ENCODE data around the gene RHBG. TPM values are rescaled to one million over a fixed set of nuclear protein-coding genes. Genes with fewer than 3 reads are reported as not detected.

The RHBG gene
- total RNA-seq, 1 donor from 2014 or later = not detected

DNA sequence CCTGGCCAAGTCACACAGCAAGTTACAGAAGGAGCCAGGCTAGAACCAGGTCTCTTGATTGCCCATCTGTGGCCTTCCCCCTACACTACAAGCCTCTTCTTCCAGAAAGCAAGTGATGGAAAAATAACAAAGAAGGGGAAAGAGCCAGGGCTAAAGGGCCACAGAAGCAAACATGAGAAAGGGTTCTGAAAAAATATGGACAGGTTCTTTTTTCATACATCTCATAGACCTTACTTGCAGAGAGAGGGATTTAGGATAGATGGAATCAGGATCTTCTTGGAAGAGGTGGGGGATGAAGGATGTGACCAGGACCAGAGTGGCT is 3.2 kb downstream of the RHBG start:
- intact Hi-C loops (cut with micrococcal nuclease) = no loop called here
- Histone ChIP-seq H3K36me3 (no peaks in the 10 kb centered on the region), H3K27me3 (ENCODE audit: low read depth) (peaks cover 74% of the 10 kb centered on the region), H3K4me1 (peaks cover 9% of the 10 kb centered on the region), H3K27ac (replicated peaks) (no peak overlapping the region), H3K4me3 (no peak overlapping the region), H3K9me3 (replicated peaks) (no peaks in the 10 kb centered on the region)
- DNase-seq = no peak
- TF ChIP-seq, protein P1, sequence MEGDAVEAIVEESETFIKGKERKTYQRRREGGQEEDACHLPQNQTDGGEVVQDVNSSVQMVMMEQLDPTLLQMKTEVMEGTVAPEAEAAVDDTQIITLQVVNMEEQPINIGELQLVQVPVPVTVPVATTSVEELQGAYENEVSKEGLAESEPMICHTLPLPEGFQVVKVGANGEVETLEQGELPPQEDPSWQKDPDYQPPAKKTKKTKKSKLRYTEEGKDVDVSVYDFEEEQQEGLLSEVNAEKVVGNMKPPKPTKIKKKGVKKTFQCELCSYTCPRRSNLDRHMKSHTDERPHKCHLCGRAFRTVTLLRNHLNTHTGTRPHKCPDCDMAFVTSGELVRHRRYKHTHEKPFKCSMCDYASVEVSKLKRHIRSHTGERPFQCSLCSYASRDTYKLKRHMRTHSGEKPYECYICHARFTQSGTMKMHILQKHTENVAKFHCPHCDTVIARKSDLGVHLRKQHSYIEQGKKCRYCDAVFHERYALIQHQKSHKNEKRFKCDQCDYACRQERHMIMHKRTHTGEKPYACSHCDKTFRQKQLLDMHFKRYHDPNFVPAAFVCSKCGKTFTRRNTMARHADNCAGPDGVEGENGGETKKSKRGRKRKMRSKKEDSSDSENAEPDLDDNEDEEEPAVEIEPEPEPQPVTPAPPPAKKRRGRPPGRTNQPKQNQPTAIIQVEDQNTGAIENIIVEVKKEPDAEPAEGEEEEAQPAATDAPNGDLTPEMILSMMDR (IDR thresholded peaks at IDR 0.05; ENCODE audit: borderline replicate concordance) = no peak

DNA sequence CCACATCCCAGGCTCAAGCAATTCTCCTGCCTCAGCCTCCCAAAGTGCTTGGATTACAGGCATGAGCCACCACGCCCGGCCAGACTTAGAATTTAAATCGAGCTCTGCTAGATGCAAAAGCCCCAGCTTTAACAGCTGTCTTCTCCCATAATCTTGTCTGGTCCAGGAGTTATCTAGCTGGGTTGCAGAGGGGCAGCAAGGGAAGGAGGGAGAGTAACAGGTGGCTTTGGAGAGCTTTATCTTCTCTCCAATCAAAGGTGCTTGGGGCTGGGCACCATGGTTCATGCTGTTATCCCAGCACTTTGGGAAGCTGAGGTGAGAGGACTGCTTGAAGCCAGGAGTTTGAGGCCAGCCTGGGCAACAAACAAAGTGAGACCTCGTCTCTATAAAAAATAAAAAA is 3.9 kb downstream of the RHBG start:
- intact Hi-C loops (cut with micrococcal nuclease) = no loop called here
- Histone ChIP-seq H3K27me3 (ENCODE audit: low read depth) (peaks cover 68% of the 10 kb centered on the region), H3K36me3 (no peaks in the 10 kb centered on the region), H3K4me3 (no peak overlapping the region), H3K4me1 (peaks cover 9% of the 10 kb centered on the region), H3K9me3 (replicated peaks) (no peaks in the 10 kb centered on the region), H3K27ac (replicated peaks) (no peak overlapping the region)
- TF ChIP-seq, protein P1 (IDR thresholded peaks at IDR 0.05; ENCODE audit: borderline replicate concordance) = no peak
- no peak for DNase-seq

DNA sequence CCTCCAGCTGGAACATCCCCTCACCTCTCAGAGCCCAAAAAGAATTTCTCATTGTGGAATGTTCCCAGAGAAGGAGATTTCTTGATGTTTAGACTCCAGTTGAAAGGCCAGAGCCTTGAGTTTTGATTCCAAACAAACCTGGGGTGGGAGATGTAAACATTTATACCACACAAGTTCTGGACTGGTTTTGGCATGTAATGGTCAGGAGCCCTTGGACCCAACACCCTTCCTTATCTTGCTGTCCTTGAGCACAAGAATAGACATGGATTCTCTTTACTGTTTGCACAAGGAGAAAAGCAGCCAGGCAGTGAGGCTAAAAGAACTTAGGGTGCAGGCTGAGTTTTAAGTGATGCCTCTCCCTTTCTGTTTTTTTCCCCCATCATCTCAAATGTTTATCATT is 4.5 kb downstream of the RHBG start:
- intact Hi-C loops (cut with micrococcal nuclease) = no loop called here
- no peak for DNase-seq
- Histone ChIP-seq H3K27me3 (ENCODE audit: low read depth) (peaks cover 61% of the 10 kb centered on the region), H3K36me3 (no peaks in the 10 kb centered on the region), H3K9me3 (replicated peaks) (no peaks in the 10 kb centered on the region), H3K4me1 (peaks cover 9% of the 10 kb centered on the region), H3K4me3 (no peak overlapping the region), H3K27ac (replicated peaks) (no peak overlapping the region)
- TF ChIP-seq, protein P1 (IDR thresholded peaks at IDR 0.05; ENCODE audit: borderline replicate concordance) = no peak

DNA sequence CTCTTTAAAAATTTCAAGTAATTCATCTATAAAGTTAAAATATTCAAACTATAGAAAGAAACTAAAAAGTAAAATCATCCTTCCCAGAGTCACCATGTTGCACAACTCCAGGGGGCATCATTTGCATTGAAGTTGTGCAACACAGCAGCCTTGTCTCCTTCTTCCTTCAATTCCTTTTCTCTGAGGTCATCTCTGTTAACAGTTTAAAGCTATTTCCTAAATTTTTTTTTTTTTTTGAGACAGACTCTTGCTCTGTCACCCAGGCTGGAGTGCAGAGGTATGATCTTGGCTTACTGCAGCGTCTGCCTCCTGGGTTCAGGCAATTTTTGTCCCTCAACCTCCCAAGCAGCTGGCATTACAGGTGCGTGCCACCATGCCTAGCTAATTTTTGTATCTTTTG is 7.1 kb downstream of the RHBG start:
- H3K4me3 ChIP-seq = no peak overlapping the region
- H3K27me3 ChIP-seq (ENCODE audit: low read depth) = peaks cover 37% of the 10 kb centered on the region
- TF ChIP-seq, protein P1 (IDR thresholded peaks at IDR 0.05; ENCODE audit: borderline replicate concordance) = no peak
- DNase-seq = no peak
- intact Hi-C loops (cut with micrococcal nuclease) = no loop called here
- no peaks in the 10 kb centered on the region for H3K9me3 ChIP-seq (replicated peaks)
- H3K36me3 ChIP-seq = no peaks in the 10 kb centered on the region
- H3K4me1 ChIP-seq = no peaks in the 10 kb centered on the region
- no peak overlapping the region for H3K27ac ChIP-seq (replicated peaks)

DNA sequence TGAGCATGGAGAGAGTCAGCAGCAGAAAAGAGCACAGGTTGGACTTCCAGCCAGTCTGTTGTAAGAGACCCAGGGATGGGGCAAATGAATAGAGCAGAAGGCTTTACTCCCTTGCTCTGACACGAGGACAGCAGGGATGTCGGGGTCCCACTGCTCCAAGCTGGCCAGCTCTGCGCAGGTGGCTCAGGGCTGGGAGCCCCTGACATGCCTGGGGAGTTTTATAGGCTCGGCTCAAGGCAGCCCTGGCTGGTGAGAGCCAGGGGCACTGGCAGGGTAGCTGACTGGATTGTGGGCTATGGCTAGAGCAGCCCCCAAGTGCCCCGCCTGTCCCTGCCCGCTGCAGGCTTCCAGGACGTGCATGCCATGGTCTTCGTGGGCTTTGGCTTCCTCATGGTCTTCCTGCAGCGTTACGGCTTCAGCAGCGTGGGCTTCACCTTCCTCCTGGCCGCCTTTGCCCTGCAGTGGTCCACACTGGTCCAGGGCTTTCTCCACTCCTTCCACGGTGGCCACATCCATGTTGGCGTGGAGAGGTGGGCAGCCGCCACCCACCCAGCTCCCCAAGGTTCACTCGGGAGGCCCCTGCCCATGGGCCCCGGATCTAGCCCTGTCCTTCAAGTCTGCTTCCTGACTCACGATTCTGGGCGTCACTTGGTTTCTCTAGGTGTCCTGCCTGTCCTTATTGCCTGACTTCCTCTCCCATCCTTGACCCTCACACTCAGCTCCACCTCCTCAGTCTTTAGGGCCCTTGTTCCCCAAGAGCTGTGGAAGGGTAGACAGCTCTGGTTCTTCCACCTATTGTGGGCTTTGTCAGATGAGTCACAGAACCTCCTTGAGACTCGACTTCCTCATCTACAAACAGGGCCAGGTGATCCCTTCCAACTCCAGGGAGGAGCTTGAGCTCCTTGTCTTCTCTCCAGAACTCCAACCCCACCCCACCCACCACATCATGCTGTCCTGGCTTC is 8.2 kb downstream of the RHBG start:
- no peak overlapping the region for H3K4me3 ChIP-seq
- no peak for DNase-seq
- H3K27ac ChIP-seq (replicated peaks) = no peak overlapping the region
- no peaks in the 10 kb centered on the region for H3K9me3 ChIP-seq (replicated peaks)
- no peaks in the 10 kb centered on the region for H3K36me3 ChIP-seq
- intact Hi-C loops (cut with micrococcal nuclease) = no loop called here
- H3K27me3 ChIP-seq (ENCODE audit: low read depth) = peaks cover 28% of the 10 kb centered on the region
- TF ChIP-seq, protein P1 (IDR thresholded peaks at IDR 0.05; ENCODE audit: borderline replicate concordance) = no peak
- no peaks in the 10 kb centered on the region for H3K4me1 ChIP-seq

Measured in left ventricle myocardium inferior (tissue), 1 donor.